ENCODE results near the gene GANAB. TPM values are rescaled to one million over a fixed set of nuclear protein-coding genes. Genes with fewer than 3 reads are reported as not detected.
A peak's percentile ranks its signal among the peaks of the same experiment; 100 is the strongest.
"Not testable (repeated sequence)": the region's sequence is repeated elsewhere in the genome, so short reads cannot be mapped to it uniquely, and the experiment has no call there.

The GANAB gene
- total RNA-seq, 1 donor = 211 TPM

DNA sequence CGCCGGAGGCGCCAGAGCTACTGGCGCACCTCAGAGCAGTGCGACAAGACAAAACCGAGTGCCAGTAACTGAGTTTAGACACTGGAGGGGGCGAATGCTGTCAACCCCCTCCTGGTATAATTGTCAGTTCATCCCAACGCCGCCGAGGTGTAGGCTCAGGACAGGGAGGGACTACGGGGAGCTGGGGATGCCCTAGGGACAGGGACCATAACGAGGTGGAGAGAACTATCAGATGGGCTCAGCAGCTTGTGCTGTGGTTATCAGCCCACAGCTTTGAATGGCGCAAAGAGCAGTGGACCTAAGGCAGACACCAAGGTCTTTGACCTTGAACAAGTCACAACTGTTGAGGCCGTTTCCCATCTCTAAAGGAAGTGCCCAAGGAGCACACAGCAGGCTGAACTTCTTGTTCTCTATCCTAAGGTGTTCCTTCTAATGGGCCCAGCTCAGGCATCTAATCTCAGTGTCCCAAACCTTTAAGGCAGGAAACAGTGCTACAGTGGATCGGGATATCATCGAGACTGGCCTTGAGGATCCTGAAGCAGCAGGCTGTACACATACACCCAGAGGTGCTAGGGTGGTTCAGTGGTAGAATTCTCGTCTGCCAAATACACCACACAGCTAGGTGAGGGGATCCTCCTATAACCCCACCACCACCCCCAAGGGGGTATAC lies 54.1 kb downstream of the GANAB start:
- TF ChIP-seq, protein P1, sequence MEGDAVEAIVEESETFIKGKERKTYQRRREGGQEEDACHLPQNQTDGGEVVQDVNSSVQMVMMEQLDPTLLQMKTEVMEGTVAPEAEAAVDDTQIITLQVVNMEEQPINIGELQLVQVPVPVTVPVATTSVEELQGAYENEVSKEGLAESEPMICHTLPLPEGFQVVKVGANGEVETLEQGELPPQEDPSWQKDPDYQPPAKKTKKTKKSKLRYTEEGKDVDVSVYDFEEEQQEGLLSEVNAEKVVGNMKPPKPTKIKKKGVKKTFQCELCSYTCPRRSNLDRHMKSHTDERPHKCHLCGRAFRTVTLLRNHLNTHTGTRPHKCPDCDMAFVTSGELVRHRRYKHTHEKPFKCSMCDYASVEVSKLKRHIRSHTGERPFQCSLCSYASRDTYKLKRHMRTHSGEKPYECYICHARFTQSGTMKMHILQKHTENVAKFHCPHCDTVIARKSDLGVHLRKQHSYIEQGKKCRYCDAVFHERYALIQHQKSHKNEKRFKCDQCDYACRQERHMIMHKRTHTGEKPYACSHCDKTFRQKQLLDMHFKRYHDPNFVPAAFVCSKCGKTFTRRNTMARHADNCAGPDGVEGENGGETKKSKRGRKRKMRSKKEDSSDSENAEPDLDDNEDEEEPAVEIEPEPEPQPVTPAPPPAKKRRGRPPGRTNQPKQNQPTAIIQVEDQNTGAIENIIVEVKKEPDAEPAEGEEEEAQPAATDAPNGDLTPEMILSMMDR (IDR thresholded peaks at IDR 0.05; ENCODE audit: insufficient read depth, low read depth, low read length) = no peak
- H3K4me3 ChIP-seq (ENCODE audit: low read depth, low read length) = peak overlapping the region; percentile 76

DNA sequence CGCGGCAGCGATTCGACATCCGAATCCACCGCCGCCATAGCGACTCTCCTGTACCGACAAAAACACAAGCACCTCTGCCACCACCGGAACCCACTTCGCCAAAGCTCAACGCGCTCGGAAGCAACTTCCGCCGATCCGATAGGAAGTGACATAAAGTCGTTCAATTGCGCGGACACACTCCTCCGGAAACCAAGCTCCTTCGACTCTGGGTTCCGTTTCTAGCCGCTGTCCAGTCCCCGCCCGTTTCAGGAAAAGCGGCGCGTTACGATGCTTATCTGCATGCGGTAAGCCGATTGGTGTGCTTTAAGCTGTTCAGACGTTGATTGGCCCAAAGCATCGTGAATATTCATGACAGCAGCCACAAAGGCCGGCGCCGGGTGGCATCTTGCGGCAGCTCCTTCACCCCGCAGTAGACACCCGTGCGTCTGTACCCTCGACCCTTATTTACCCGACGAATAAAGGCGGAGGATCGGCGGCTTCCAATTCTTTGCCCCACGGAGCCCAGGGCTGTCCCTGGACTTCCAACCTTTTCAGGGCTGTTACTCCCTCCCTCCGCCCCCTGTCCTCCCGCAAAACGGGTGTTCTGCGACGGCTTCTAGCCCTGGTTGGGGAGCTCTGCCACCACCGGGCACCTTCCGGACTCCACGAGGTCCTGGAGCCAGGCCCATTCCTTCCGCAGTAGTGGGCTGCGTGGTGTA lies 54.8 kb downstream of the GANAB start, which contains the start of gene TUT1:
Gene TUT1 (minus strand): TSS at position 76 of the 698 bp plus-strand sequence. CDS start 38 bp downstream, at position 38.
- peak within 1 kb of the TSS; percentile 76 for H3K4me3 ChIP-seq (ENCODE audit: low read depth, low read length)
- peak; percentile 100 for DNase-seq (ENCODE audit: low read depth)
- TF ChIP-seq, protein P1 (IDR thresholded peaks at IDR 0.05; ENCODE audit: insufficient read depth, low read depth, low read length) = no peak

More for the DNA sequence above, 54.1 kb downstream of the GANAB start:
- no peak for DNase-seq (ENCODE audit: low read depth)

DNA sequence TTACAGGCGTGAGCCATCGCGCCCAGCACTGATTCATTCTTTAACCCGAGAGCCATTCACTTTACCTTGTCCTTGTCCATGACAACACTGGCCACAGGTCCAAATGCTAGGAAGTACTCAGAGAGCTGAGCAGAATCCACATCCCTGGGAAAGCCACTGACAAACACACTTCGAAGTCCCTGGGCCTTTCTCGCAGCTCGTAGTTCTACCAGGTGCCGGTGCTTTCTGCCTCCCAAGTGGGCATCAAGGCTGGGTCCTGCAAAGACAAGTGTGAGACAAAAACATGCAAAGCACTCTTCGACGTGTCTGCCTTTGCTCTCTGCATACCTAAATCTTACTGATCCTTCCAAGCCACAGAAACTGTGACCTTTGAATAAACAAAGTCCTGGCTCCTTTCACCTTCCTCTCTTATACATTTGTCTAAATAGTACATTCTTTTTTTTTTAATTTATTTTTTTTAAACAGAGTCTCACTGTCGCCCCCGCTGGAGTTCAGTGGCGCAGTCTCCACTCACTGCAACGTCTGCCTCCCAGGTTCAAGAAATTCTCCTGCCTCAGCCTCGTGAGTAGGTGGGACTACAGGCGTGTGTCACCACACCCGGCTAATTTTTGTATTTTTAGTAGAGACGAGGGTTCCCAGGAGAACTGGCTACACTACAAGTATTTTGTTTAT lies 57.3 kb downstream of the GANAB start:
- TF ChIP-seq, protein P1 (IDR thresholded peaks at IDR 0.05; ENCODE audit: insufficient read depth, low read depth, low read length) = peak; percentile 42
- DNase-seq (ENCODE audit: low read depth) = peak; percentile 23
- H3K4me3 ChIP-seq (ENCODE audit: low read depth, low read length) = no peak overlapping the region

DNA sequence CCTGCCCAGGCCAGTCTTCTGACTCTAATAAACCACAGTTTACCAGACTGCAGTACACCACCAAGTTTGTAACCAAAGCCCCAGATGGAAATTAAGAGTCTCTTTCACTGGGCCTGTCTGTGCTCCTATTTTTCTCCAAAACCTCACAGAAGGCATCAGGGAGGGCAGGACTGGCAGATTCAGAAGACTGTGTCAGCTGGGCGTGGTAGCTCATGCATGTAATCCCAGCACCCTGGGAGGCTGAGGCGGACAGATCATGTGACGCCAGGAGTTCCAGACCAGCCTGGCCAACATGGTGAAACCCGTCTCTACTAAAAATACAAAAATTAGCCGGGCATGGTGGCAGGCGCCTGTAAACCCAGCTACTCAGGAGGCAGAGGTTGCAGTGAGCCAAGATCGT lies 61.1 kb downstream of the GANAB start:
- not testable (repeated sequence) for H3K4me3 ChIP-seq (ENCODE audit: low read depth, low read length); DNase-seq (ENCODE audit: low read depth)

DNA sequence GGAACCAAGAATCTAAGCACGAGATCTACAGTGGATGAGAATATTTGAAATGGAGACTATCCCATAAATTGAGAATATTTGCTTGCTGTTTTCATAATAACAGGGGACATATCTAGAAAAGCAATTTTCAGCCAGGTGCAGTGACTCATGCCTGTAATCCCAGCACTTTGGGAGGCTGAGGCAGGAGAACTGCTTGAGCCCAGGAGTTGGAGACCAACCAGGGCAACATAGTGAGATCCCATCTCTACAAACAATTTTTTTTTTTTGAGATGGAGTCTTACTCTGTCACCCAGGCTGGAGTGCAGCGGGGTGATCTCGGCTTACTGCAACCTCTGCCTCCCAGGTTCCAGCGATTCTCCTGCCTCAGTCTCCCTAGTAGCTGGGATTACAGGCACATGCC lies 64.7 kb downstream of the GANAB start:
- not testable (repeated sequence) for H3K4me3 ChIP-seq (ENCODE audit: low read depth, low read length); DNase-seq (ENCODE audit: low read depth)

DNA sequence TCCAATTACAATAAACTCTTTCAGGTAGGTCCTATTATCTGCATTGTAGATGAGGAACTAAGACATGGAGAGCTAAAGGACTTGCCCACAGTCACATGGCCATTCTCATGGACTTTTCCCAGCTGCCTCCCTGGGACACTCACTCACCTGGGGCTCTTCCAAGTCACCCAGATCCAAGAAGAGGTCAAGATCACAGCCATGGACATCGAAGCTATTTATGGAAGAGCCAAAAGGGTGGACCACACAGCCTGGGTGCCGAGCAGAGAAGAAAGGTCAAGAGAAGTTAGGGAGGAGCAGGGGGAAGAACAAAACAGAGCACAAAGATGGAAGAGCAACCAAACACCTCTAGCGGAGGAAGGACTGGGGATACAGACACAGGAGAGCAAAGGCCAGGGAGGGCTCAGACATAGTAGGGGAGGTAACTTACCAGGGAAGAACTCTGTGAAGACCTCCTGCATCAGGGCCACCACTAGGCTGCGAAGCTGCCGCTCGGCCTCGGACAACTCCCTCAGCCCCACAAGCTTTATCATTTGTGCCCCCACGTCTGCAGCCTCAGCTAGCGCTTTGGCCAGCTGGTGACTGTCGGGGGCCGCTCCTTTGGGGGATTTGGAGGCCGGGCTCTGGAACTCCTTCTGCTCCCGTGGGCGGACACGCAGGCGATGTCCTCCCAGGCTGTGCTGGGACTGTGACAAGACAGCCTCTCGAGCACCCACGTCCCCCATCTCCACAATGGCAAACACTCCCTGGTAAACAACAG lies 65.3 kb downstream of the GANAB start:
- TF ChIP-seq, protein P1 (IDR thresholded peaks at IDR 0.05; ENCODE audit: insufficient read depth, low read depth, low read length) = no peak
- no peak for DNase-seq (ENCODE audit: low read depth)
- H3K4me3 ChIP-seq (ENCODE audit: low read depth, low read length) = no peak overlapping the region

DNA sequence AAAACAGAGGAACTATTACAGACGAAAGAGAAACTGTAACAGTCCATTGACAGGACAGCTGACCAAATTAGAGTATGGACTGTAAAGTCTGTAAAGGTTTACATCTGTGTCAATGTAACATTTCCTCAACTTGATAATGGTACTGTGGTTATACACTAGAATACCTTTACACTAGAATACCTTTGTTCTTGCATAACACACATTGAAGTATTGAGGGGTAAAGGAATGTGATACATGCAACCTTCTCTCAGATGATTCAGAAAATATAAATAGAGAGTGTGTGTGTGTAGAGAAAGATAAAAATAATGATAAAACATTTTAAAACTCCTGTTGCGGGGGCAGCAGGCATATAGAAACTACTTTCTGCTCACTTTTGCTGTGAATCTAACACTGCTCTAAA lies 67.2 kb downstream of the GANAB start:
- no peak for DNase-seq (ENCODE audit: low read depth)
- TF ChIP-seq, protein P1 (IDR thresholded peaks at IDR 0.05; ENCODE audit: insufficient read depth, low read depth, low read length) = no peak
- H3K4me3 ChIP-seq (ENCODE audit: low read depth, low read length) = no peak overlapping the region
